Nephron (organoid): ENCODE measurements around the gene STK32B.

Source experiments
- H3K27ac Mint-ChIP-seq, 3 experiments: 2 replicates each; pipeline ENCODE4 v1.8.0; 2020; ENCODE audit warnings: mixed read lengths in 3 of 3, mild to moderate bottlenecking in 2 of 3, moderate library complexity in 1 of 3
- H3K27me3 Mint-ChIP-seq: 2 replicates; pipeline ENCODE4 v1.8.0; 2021; ENCODE audit warnings: low read depth, mild to moderate bottlenecking, moderate library complexity, mixed read lengths
- H3K36me3 Mint-ChIP-seq: 2 replicates; pipeline ENCODE4 v1.8.0; 2020; ENCODE audit warnings: low read depth, mixed read lengths
- H3K4me1 Mint-ChIP-seq: 2 replicates; pipeline ENCODE4 v1.8.0; 2020; ENCODE audit warnings: mixed read lengths
- H3K4me3 Mint-ChIP-seq, 3 experiments: 2 replicates each; pipeline ENCODE4 v1.8.0; 2020; ENCODE audit warnings: mild to moderate bottlenecking in 3 of 3, mixed read lengths in 3 of 3, moderate library complexity in 2 of 3
- H3K9me3 Mint-ChIP-seq: 2 replicates; pipeline ENCODE4 v1.8.0; 2020; ENCODE audit warnings: mixed read lengths
- TF ChIP-seq, protein P1 (sequence below), 3 experiments: fragments of 200-600 bp; sonication (generic); IDR thresholded peaks; one replicate each; pipeline ENCODE4 v1.5.0; 2021; ENCODE audit warnings: antibody characterized with exemption in 3 of 3; ENCODE audit not compliant: unreplicated experiment in 3 of 3

The STK32B gene

DNA sequence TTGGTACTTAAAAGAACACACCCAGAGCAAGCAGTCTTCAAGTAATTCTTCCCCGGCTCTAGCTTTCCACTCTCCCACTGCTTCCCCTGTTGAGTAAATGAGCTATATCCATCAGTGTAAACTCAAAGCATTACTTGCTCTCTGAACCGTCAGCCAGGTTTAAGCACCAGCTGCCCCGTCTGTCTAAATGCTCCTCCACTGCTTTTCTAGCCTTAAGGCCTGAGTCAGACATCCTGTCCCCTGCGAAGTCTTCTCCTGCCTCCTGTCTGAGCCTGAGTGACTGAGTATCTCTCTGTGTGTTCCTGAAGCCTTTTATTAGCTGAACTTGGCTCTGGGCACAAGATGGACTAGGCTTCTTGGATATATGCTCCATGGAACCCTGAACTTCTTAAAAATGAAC, 205.1 kb downstream of the STK32B start:
- no peak overlapping the region for H3K27ac Mint-ChIP-seq
- H3K4me3 Mint-ChIP-seq: no peak overlapping the region
- H3K4me1 Mint-ChIP-seq: no peaks in the 10 kb centered on the region
- TF ChIP-seq, protein P1, sequence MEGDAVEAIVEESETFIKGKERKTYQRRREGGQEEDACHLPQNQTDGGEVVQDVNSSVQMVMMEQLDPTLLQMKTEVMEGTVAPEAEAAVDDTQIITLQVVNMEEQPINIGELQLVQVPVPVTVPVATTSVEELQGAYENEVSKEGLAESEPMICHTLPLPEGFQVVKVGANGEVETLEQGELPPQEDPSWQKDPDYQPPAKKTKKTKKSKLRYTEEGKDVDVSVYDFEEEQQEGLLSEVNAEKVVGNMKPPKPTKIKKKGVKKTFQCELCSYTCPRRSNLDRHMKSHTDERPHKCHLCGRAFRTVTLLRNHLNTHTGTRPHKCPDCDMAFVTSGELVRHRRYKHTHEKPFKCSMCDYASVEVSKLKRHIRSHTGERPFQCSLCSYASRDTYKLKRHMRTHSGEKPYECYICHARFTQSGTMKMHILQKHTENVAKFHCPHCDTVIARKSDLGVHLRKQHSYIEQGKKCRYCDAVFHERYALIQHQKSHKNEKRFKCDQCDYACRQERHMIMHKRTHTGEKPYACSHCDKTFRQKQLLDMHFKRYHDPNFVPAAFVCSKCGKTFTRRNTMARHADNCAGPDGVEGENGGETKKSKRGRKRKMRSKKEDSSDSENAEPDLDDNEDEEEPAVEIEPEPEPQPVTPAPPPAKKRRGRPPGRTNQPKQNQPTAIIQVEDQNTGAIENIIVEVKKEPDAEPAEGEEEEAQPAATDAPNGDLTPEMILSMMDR (IDR thresholded peaks at IDR 0.05; ENCODE audit: unreplicated experiment in 3 of 3): no peak
- H3K27me3 Mint-ChIP-seq: peaks cover 20% of the 10 kb centered on the region
- no peaks in the 10 kb centered on the region for H3K36me3 Mint-ChIP-seq
- H3K9me3 Mint-ChIP-seq: no peaks in the 10 kb centered on the region

DNA sequence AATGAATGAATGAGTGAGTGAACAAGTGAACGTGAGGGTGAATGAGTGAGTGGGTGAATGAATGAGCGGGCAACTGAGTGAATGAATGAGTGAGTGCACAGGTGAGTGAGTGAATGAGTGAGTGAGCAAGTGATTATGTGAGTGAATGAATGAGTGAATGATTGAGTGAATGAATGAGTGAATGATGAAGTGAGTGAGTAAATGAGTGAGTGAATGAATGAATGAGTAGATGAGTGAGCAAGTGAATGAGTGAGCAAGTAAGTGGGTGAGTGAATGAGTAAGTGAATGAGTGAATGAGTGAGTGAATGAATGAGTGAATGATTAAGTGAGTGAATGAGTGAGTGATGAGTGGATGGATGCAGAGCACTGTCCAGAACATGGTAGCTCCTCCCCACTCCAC, 205.8 kb downstream of the STK32B start:
- H3K4me1 Mint-ChIP-seq: no peaks in the 10 kb centered on the region
- no peak overlapping the region for H3K27ac Mint-ChIP-seq
- no peak overlapping the region for H3K4me3 Mint-ChIP-seq
- H3K27me3 Mint-ChIP-seq: peaks cover 20% of the 10 kb centered on the region
- H3K36me3 Mint-ChIP-seq: no peaks in the 10 kb centered on the region
- TF ChIP-seq, protein P1 (IDR thresholded peaks at IDR 0.05; ENCODE audit: unreplicated experiment in 3 of 3): no peak
- H3K9me3 Mint-ChIP-seq: no peaks in the 10 kb centered on the region

DNA sequence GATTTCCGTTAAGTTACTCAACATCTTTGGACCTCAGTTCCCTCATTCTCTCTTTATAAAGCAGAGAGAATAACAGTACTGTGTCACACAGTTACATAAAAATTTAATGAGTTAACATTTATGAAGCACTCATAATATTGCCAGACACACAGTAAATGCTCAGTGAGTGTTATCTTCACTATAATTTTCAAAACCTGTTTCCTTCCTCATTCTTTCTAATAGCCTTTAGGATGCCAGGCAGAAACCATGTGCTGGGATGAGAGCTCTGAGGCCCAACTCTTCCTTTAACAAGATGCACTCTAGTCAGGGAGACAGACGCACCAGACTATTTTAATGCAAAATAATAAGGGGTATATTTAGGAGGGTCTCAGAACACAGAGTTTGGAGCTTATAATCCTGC, 208.2 kb downstream of the STK32B start:
- TF ChIP-seq, protein P1 (IDR thresholded peaks at IDR 0.05; ENCODE audit: unreplicated experiment in 3 of 3): no peak
- no peak overlapping the region for H3K4me3 Mint-ChIP-seq
- H3K27me3 Mint-ChIP-seq: peaks cover 22% of the 10 kb centered on the region
- no peaks in the 10 kb centered on the region for H3K36me3 Mint-ChIP-seq
- no peaks in the 10 kb centered on the region for H3K4me1 Mint-ChIP-seq
- H3K27ac Mint-ChIP-seq: no peak overlapping the region
- no peaks in the 10 kb centered on the region for H3K9me3 Mint-ChIP-seq

DNA sequence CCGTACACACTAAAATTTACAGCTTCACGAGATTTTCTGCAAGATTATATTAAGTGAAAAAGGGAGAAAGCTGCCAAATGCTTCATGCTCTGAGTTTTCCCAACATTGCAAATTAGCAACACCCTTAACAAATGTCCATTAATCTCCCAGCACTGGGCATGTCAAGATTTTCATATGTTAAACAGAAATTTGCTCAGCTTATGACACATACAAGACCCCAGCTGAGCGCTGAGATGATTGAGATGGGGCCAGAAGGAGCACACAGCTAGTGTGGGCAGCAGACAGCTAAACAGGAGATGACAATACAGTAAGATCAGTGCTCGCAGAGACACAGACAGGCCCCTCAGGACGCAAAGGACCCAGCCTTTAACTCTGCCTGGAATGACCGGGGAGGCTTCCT, 208.8 kb downstream of the STK32B start:
- Mint-ChIP-seq H3K4me3 (no peak overlapping the region), H3K4me1 (no peaks in the 10 kb centered on the region), H3K27me3 (peaks cover 24% of the 10 kb centered on the region), H3K9me3 (no peaks in the 10 kb centered on the region), H3K36me3 (no peaks in the 10 kb centered on the region), H3K27ac (no peak overlapping the region)
- TF ChIP-seq, protein P1 (IDR thresholded peaks at IDR 0.05; ENCODE audit: unreplicated experiment in 3 of 3): no peak

DNA sequence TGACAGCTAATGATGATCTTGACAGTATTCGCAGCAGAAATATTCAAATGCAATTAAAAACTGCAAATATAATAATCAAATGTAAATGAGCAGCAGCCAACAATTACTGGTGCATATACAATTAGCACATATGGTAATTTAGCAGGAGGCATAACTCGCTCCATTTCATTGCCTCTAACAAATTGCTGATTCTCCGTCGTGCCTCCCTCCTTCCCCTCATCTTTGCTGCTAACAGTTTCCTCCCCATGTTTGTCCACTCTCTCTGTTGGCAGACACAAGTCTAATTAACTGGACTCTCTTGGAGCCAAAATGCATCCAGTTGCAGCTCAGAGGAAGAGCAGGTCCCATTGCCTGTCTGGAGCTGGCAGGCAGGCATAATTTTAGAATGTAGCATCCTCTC, 210.6 kb downstream of the STK32B start:
- no peak overlapping the region for H3K4me3 Mint-ChIP-seq
- TF ChIP-seq, protein P1 (IDR thresholded peaks at IDR 0.05; ENCODE audit: unreplicated experiment in 3 of 3): no peak
- no peaks in the 10 kb centered on the region for H3K36me3 Mint-ChIP-seq
- no peaks in the 10 kb centered on the region for H3K4me1 Mint-ChIP-seq
- H3K27me3 Mint-ChIP-seq: peaks cover 37% of the 10 kb centered on the region
- H3K9me3 Mint-ChIP-seq: no peaks in the 10 kb centered on the region
- H3K27ac Mint-ChIP-seq: no peak overlapping the region

DNA sequence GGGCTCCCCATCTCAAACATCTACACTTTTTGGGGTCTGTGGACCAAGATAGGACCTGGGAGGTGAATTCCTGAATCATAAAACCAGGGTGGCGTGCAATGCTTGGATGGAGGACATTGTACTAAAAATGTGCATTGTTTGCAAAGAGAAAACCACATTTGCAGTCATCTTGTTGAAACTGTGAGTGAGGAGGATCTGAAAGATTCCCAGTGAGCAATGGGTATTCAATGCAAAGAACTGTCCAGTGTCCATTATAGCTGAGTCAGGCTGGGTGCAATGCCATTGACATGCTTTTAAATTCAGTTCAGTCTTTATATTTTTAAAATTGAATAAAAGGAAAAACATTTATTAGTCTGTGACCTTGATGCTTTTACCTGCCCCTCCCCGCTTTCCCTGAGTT, 215.7 kb downstream of the STK32B start:
- TF ChIP-seq, protein P1 (IDR thresholded peaks at IDR 0.05; ENCODE audit: unreplicated experiment in 3 of 3): no peak
- no peaks in the 10 kb centered on the region for H3K36me3 Mint-ChIP-seq
- H3K4me3 Mint-ChIP-seq: no peak overlapping the region
- H3K27me3 Mint-ChIP-seq: peaks cover 34% of the 10 kb centered on the region
- no peaks in the 10 kb centered on the region for H3K9me3 Mint-ChIP-seq
- no peaks in the 10 kb centered on the region for H3K4me1 Mint-ChIP-seq
- H3K27ac Mint-ChIP-seq: no peak overlapping the region
